ENCODE data around the gene SHOC1.

- TF ChIP-seq CTCF (IDR thresholded peaks at IDR 0.05) (no peak), ZBTB33 (IDR thresholded peaks at IDR 0.05; ENCODE audit: borderline replicate concordance, low read depth) (no peak), TAF1 (IDR thresholded peaks at IDR 0.05; ENCODE audit: borderline replicate concordance, low read depth, low read length) (no peak), REST (IDR thresholded peaks at IDR 0.05; ENCODE audit: low read depth, low read length) (no peak)
Observed at GRCh38 chr9:111821006-111821528, 26.3 kb upstream of the SHOC1 start.
